ENCODE measurements around the gene UGT1A4. TPM values are rescaled to one million over a fixed set of nuclear protein-coding genes. Genes with fewer than 3 reads are reported as not detected.
"Not testable (repeated sequence)": the region's sequence is repeated elsewhere in the genome, so short reads cannot be mapped to it uniquely, and the experiment has no call there.

The UGT1A4 gene
- total RNA-seq, 2 donors from 2014 or later, result not detected

- Histone ChIP-seq H3K27ac (no peak overlapping the region), H3K36me3 (no peaks in the 10 kb centered on the region), H3K4me3 (no peak overlapping the region), H3K9me3 (no peaks in the 10 kb centered on the region), H3K4me1 (replicated peaks) (no peaks in the 10 kb centered on the region), H3K27me3 (replicated peaks; ENCODE audit: insufficient read depth) (no peaks in the 10 kb centered on the region)
- DNase-seq (ENCODE audit: low spot score), result no peak
- intact Hi-C loops (cut with DNase I), result no loop called here
- TF ChIP-seq CTCF (IDR thresholded peaks at IDR 0.05) (no peak), POLR2AphosphoS5 (IDR thresholded peaks at IDR 0.05) (no peak), POLR2A (IDR thresholded peaks at IDR 0.05) (no peak)
- whole genome bisulfite sequencing, result 78% methylated on average over 10 of the region's 10 CpGs
Measured at GRCh38 chr2:233746475-233747282, 28.1 kb downstream of the UGT1A4 start.

GRCh38 chr2:233747283-233747544 is 28.7 kb downstream of the UGT1A4 start:
- Histone ChIP-seq H3K27me3 (replicated peaks; ENCODE audit: insufficient read depth) (no peaks in the 10 kb centered on the region), H3K4me1 (replicated peaks) (no peaks in the 10 kb centered on the region), H3K27ac (no peak overlapping the region), H3K4me3 (no peak overlapping the region), H3K9me3 (no peaks in the 10 kb centered on the region), H3K36me3 (no peaks in the 10 kb centered on the region)
- intact Hi-C loops (cut with DNase I), result no loop called here
- no peak for TF ChIP-seq POLR2A (IDR thresholded peaks at IDR 0.05)
- no peak for TF ChIP-seq CTCF (IDR thresholded peaks at IDR 0.05)
- TF ChIP-seq POLR2AphosphoS5 (IDR thresholded peaks at IDR 0.05), result no peak
- DNase-seq (ENCODE audit: low spot score), result no peak
- WGBS, result 94% methylated on average over 6 of the region's 6 CpGs

- H3K4me1 ChIP-seq (replicated peaks); H3K4me3 ChIP-seq; intact Hi-C loops (cut with DNase I); DNase-seq (ENCODE audit: low spot score); H3K9me3 ChIP-seq; H3K27me3 ChIP-seq (replicated peaks; ENCODE audit: insufficient read depth); H3K27ac ChIP-seq; H3K36me3 ChIP-seq: not testable (repeated sequence)
- WGBS, result 91% methylated on average over 2 of the region's 2 CpGs
Measured at GRCh38 chr2:233750689-233751088, 32.2 kb downstream of the UGT1A4 start.

GRCh38 chr2:233751212-233752009 is 32.9 kb downstream of the UGT1A4 start:
- H3K4me1 ChIP-seq (replicated peaks); H3K36me3 ChIP-seq; intact Hi-C loops (cut with DNase I); H3K27ac ChIP-seq; DNase-seq (ENCODE audit: low spot score); H3K4me3 ChIP-seq; H3K9me3 ChIP-seq; H3K27me3 ChIP-seq (replicated peaks; ENCODE audit: insufficient read depth): not testable (repeated sequence)
- WGBS, result 76% methylated on average over 2 of the region's 2 CpGs

- Histone ChIP-seq H3K36me3 (no peaks in the 10 kb centered on the region), H3K4me1 (replicated peaks) (no peaks in the 10 kb centered on the region), H3K27me3 (replicated peaks; ENCODE audit: insufficient read depth) (no peaks in the 10 kb centered on the region), H3K9me3 (no peaks in the 10 kb centered on the region), H3K4me3 (no peak overlapping the region), H3K27ac (no peak overlapping the region)
- intact Hi-C loops (cut with DNase I), result no loop called here
- TF ChIP-seq POLR2AphosphoS5 (IDR thresholded peaks at IDR 0.05), result no peak
- no peak for TF ChIP-seq POLR2A (IDR thresholded peaks at IDR 0.05)
- no peak for TF ChIP-seq CTCF (IDR thresholded peaks at IDR 0.05)
- DNase-seq (ENCODE audit: low spot score), result no peak
- WGBS, result 95% methylated on average over 40 of the region's 44 CpGs
Measured at GRCh38 chr2:233754872-233755611, 36.5 kb downstream of the UGT1A4 start.
